ENCODE measurements around the gene IQGAP3.

The IQGAP3 gene

DNA sequence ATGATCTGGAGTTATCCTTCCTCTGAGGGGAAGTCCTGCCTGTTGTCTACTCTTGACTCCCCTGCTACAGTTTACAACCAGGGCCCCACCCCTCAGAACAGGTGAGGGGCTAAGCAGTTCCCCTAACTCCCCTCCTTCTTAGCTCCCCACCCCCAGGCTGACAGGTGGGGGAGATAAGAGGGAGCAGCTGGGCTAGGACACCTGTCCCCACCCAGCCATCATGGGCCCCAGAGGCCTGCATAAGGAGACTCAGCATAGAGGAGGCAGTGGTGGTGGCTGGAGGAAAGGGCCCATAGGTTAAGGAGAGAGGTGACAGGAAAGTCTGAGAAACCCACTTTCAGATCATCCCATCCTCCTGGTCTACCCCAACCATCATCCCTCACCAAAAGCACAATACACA, 78.6 kb downstream of the IQGAP3 start:
- no peaks in the 10 kb centered on the region for H3K9me3 Mint-ChIP-seq
- no peaks in the 10 kb centered on the region for H3K27me3 Mint-ChIP-seq
- peaks cover 55% of the 10 kb centered on the region for H3K36me3 Mint-ChIP-seq (ENCODE audit: low read depth)
- H3K27ac Mint-ChIP-seq: peak overlapping the region; percentile 73
- H3K4me1 Mint-ChIP-seq (ENCODE audit: low read depth): peaks cover 100% of the 10 kb centered on the region
- H3K4me3 Mint-ChIP-seq: peak overlapping the region; percentile 39
- intact Hi-C loops (cut with micrococcal nuclease): loop anchor here (5.0 kb wide), 1 partner anchor 36 kb away; no protein-coding TSS in a partner anchor

DNA sequence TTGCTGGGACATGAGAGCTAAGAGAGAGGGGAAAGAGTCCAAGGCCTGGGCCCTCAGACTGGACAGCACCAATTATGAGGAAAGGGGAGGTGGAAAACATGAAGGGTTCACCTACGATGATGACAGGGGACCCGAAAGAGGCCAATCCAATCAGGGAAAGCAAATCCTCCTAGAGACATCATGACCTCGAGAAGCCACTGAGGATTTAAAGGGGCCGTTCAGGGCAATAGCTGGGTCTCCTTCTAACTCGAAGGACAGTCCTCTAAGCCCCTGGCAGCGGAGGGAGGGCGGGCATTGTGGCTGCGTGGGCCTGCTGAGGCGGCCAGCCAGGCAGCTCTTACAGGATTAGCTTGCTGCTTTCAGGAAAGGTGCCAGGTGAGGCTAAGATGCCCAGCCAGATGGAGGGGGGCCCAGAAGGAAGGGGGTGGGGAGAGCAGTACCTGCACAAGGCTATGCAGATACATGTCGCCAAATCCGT, 79.2 kb downstream of the IQGAP3 start:
- H3K36me3 Mint-ChIP-seq (ENCODE audit: low read depth): peaks cover 60% of the 10 kb centered on the region
- H3K4me1 Mint-ChIP-seq (ENCODE audit: low read depth): peaks cover 100% of the 10 kb centered on the region
- H3K27ac Mint-ChIP-seq: peak overlapping the region; percentile 73
- intact Hi-C loops (cut with micrococcal nuclease): loop anchor here (5.0 kb wide), 1 partner anchor 36 kb away; no protein-coding TSS in a partner anchor
- no peaks in the 10 kb centered on the region for H3K27me3 Mint-ChIP-seq
- peak overlapping the region; percentile 73 for H3K4me3 Mint-ChIP-seq
- no peaks in the 10 kb centered on the region for H3K9me3 Mint-ChIP-seq

DNA sequence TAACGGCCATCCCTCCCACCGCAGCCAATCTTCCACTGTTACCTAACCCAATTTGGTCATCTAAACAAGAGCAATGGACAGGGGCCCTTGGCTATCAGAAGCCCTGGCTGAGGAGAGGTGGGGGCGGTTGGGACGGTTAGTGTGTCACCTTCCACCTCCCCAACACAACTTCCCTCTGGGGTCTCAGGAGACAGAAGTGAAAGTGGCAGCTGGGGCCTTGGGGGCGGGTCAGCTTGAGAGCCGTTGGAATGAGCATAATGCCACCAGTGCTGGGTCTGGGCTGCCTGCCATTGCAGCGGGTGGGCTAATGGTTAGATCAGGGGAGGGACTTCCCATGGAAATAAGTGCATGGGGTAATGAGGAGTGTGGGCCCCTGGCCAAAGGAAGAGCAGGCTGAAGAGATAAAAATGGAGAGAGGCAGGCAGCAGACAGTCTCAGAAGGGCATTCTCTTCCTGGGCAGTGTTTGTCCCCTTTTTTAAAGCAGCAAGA, 79.7 kb downstream of the IQGAP3 start:
- Mint-ChIP-seq H3K27me3 (no peaks in the 10 kb centered on the region), H3K4me3 (peak overlapping the region; percentile 73), H3K27ac (peak overlapping the region; percentile 73), H3K9me3 (no peaks in the 10 kb centered on the region), H3K36me3 (ENCODE audit: low read depth) (peaks cover 61% of the 10 kb centered on the region), H3K4me1 (ENCODE audit: low read depth) (peaks cover 100% of the 10 kb centered on the region)
- intact Hi-C loops (cut with micrococcal nuclease): loop anchor here (5.0 kb wide), 1 partner anchor 35 kb away; no protein-coding TSS in a partner anchor

DNA sequence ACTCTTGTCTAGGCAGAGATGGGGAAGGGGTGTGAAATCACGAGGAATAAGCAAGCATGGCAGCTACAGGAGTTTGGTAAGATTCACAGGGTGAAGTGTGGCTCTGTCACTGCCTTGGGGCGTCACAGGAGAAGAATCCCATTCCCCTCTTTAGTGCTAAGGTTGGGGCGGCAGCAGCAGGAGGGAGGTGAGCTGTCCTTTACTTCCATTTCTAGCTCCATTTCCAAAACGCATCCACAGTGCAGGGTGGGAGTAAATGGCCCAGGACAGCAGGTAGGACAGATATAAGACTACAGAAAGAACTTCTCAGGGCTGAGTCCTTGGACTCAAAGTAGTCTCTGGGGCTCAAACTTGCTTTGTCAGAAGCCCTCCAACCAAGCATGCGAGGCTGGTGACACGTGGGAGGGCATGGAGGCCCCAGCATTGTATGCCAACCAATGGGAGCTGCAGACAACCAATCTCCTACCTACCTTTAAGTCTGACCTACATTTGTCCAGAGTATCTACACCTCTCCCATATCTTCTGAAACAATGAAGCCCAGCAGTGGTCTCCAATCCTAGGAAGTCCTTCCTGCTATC, 80.3 kb downstream of the IQGAP3 start:
- Mint-ChIP-seq H3K9me3 (no peaks in the 10 kb centered on the region), H3K36me3 (ENCODE audit: low read depth) (peaks cover 58% of the 10 kb centered on the region), H3K4me1 (ENCODE audit: low read depth) (peaks cover 100% of the 10 kb centered on the region), H3K27ac (peak overlapping the region; percentile 73), H3K4me3 (peak overlapping the region; percentile 73), H3K27me3 (no peaks in the 10 kb centered on the region)
- intact Hi-C loops (cut with micrococcal nuclease): loop anchor here (5.0 kb wide), 1 partner anchor 35 kb away; no protein-coding TSS in a partner anchor

DNA sequence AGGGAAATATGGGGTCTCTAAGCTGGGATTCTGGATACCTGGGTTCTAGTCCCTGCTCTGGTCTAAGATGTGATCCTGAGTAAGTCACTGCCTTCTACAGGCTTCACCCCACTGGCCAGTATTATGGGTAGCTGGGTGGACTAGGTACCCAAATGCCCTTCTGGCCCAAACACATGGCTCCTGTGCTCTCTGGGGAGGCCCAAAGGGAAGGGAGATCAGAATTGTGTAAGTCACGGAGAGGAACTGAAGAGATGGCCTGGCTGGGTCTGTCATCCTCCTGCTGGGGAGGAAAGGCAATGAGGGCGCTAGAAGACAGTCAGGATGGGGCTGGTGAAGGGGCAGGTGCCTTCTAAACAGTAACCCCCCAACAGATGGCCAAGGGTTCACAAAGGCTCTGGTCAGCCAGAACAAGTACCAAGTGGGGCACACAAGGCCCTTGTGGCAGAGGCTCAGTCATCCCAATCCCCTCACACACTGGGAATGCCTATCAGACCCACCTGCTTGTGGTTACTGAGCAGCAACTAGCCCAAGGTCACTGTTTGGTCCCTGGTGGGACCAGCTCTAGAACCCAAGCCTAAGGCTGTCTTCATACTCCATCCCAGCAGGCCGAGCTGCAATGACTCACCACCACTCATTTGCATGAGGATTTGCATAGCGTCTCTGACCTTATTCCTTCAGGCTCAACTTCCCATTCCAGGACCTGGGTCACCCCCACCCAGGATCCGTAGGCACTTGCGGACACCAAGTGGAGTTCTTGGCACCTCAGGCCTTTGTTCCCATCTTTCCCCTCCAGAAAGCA, 81.0 kb downstream of the IQGAP3 start:
- Mint-ChIP-seq H3K4me1 (ENCODE audit: low read depth) (peaks cover 100% of the 10 kb centered on the region), H3K36me3 (ENCODE audit: low read depth) (peaks cover 55% of the 10 kb centered on the region), H3K27ac (peak overlapping the region; percentile 73), H3K9me3 (no peaks in the 10 kb centered on the region), H3K27me3 (no peaks in the 10 kb centered on the region), H3K4me3 (peak overlapping the region; percentile 51)
- intact Hi-C loops (cut with micrococcal nuclease): loop anchor here (5.0 kb wide), 1 partner anchor 34 kb away; no protein-coding TSS in a partner anchor

DNA sequence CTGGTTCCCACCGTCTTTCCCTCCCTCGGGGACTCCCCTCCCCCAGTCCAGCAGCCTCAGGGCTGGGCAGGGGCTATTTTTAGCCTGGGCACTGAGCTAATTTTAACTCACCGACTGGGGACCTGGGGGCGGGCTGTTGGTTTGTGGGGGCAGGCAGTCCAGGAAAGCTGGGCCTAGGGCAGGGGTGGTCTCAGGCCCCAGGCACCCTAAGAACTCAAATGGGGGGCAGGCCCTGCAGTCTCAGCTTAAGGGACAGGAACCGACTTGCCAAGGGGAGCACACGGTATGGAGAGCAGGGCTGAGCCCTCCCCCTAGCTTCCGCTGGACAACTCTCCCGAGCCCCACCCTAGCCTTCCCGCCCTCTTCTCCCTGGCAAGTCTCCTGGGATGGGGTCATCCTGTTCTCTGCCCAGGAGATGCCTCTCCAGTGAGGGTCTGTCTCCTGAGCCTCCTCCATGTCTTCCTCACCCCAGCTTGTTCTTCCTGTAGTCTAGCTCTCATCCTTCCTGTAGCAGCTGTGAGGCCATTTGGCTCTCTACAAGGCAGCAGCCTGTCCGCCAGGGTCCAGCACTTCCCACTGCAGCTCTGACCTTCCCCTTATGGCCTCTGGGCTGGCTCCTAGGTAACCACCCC, 81.8 kb downstream of the IQGAP3 start:
- peak overlapping the region; percentile 73 for H3K27ac Mint-ChIP-seq
- H3K4me3 Mint-ChIP-seq: peak overlapping the region; percentile 51
- H3K36me3 Mint-ChIP-seq (ENCODE audit: low read depth): peaks cover 55% of the 10 kb centered on the region
- peaks cover 98% of the 10 kb centered on the region for H3K4me1 Mint-ChIP-seq (ENCODE audit: low read depth)
- intact Hi-C loops (cut with micrococcal nuclease): loop anchor here (5.0 kb wide), 1 partner anchor 33 kb away; no protein-coding TSS in a partner anchor
- H3K27me3 Mint-ChIP-seq: no peaks in the 10 kb centered on the region
- H3K9me3 Mint-ChIP-seq: no peaks in the 10 kb centered on the region

DNA sequence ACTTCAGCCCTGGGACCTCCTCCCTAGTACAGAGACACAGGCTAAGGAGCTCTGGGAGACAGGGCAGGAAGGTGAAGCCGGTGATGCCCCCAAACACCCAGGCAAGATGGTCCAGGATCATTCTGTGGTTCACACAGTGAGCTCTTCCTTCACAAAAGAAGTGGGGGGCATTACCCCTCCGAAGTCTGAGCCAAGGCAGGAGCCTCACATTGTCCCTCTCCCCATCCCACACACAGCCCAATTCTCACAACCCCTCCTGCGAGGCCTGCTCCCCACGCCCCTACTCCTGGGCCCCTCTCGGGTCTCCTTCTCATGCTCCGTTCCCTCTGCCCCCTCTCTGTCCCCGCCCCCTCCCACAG, 82.5 kb downstream of the IQGAP3 start:
- H3K4me1 Mint-ChIP-seq (ENCODE audit: low read depth): peaks cover 92% of the 10 kb centered on the region
- H3K27me3 Mint-ChIP-seq: no peaks in the 10 kb centered on the region
- H3K27ac Mint-ChIP-seq: peak overlapping the region; percentile 73
- intact Hi-C loops (cut with micrococcal nuclease): loop anchor here (5.0 kb wide), 1 partner anchor 33 kb away; no protein-coding TSS in a partner anchor
- no peaks in the 10 kb centered on the region for H3K9me3 Mint-ChIP-seq
- H3K4me3 Mint-ChIP-seq: peak overlapping the region; percentile 13
- H3K36me3 Mint-ChIP-seq (ENCODE audit: low read depth): peaks cover 54% of the 10 kb centered on the region

DNA sequence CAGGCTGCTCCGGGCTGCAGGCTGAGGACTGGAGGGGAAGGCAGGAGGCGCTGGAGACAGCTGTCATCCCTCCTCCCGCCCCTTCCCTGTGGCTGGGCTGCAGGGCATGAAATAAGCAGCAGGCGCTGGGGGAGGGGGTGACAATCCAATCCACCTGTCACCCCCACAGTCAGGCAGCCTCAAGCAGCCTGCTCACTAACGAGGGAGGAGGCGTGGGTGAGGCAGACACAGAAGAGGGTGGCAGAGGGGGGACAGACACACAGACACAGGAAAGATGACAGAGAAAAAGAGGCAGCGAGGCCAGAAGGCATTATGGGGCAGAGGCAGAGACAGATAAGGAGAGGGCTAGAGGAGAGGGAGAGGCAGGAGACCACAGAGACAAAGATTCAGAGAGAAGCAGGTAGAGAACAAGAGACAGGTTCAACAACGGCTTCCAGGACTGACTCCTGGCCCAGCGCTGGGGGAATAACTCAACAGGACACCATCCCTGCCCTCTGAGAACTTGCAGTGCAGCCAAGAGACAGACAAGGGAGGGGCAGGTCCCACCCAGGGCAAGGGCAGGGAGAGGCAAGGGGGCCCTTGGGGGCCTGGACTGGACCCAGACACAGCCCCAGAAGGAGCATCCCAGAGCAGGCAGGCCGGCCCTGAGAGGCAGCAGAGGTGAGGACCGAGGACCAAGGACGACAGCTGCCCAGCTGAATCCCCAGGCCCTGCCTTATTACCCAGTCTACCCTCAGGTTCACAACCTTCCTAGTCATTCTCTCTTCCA, 83.0 kb downstream of the IQGAP3 start:
- Mint-ChIP-seq H3K4me3 (peak overlapping the region; percentile 20), H3K4me1 (ENCODE audit: low read depth) (peaks cover 90% of the 10 kb centered on the region), H3K36me3 (ENCODE audit: low read depth) (peaks cover 49% of the 10 kb centered on the region), H3K27ac (peak overlapping the region; percentile 73), H3K9me3 (no peaks in the 10 kb centered on the region), H3K27me3 (no peaks in the 10 kb centered on the region)
- intact Hi-C loops (cut with micrococcal nuclease): no loop called here

DNA sequence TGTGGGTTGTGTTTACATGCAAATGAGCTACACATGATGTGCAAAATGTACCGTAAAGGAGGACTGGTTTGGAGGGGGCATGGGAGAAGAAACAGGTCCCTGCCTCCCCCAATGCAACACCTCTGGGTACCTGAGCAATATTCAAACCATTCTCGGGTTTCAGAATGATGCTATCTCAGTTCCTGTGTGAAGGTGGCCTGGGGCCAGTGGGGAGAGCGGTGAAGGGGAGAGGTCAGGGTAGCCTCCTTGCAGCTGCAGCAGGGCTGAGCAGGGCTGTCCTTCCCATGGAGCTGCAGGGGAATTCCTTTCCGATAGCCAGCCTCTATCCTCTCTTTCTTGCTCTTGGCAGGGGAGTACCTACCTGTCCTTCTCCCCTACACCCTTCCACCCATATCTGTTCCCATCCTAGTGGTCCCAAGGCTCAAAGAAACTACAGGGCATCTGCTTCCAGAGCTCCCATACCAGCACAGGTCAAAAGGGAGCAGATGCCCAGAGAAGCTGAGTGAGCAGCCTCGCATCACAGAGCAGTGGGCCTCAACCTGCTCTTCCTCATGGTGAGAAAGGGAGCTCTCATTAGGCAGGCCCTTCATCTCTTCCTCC, 83.7 kb downstream of the IQGAP3 start:
- Mint-ChIP-seq H3K4me3 (no peak overlapping the region), H3K27me3 (no peaks in the 10 kb centered on the region), H3K4me1 (ENCODE audit: low read depth) (peaks cover 87% of the 10 kb centered on the region), H3K27ac (peak overlapping the region; percentile 73), H3K9me3 (no peaks in the 10 kb centered on the region), H3K36me3 (ENCODE audit: low read depth) (peaks cover 42% of the 10 kb centered on the region)
- intact Hi-C loops (cut with micrococcal nuclease): no loop called here

DNA sequence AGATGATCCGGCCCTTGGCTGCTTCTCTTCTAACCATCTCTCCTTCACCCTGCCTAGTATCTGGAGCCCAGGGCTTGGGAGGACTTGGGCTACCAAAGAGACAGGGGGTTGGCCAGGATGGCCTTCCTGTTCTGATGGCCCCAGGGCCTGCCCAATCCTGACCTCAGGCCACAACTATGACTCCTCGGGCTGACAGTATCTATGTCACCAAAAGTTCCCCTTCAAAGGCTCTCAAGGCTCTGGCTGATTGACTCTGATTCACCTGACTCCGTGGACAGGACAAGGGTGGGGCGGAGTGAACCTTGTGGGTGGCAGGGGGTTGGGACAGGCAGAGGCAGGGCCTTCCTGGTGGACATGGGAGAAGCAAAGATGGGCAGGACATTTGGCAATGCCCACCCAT, 84.5 kb downstream of the IQGAP3 start:
- intact Hi-C loops (cut with micrococcal nuclease): no loop called here
- H3K4me3 Mint-ChIP-seq: no peak overlapping the region
- H3K27ac Mint-ChIP-seq: peak overlapping the region; percentile 74
- H3K27me3 Mint-ChIP-seq: no peaks in the 10 kb centered on the region
- H3K4me1 Mint-ChIP-seq (ENCODE audit: low read depth): peaks cover 87% of the 10 kb centered on the region
- H3K36me3 Mint-ChIP-seq (ENCODE audit: low read depth): peaks cover 47% of the 10 kb centered on the region
- no peaks in the 10 kb centered on the region for H3K9me3 Mint-ChIP-seq

DNA sequence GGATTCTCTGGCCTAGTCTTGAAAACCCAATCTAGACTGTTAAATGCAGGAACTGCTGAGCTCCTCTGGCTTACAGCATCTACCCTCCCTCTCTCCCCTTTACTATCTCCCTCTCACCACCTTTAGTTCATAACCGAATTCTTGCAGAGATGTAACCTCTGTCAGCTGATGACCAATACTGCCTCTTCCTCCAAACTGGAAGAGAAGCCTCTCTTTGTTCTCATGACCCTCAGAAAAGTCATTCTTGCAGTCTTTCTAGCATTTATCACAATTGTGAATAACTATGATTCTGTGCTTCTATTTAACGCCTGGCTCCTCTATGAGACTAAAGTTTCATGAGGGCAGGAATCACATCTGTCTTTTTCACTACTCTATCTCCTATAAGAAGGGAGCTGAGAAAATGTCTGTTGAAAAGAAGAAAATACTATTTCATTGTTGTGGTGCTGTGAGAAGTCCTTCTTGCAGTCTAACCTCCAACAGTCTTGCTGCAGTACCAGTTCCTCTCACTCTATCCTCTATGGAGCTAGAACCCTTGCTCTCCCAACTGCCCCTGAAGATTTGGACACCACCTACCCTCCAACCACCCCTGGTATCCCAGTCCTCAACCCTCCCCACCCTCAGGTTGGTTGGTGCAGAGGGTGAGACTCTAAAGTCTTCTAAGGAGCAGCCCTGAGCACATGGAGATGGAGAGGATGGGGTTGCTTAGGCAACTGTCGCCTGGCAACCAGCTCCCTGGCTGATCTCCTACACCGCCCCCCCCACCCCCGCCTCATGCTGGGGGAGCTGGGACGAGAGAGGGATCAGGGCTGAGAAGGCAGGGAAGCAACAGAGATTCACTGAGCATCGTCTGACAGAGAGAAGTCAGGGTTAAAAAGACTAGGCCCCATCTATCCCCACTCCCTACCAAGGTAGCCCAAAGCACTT, 85.7 kb downstream of the IQGAP3 start:
- H3K4me3 Mint-ChIP-seq: no peak overlapping the region
- H3K4me1 Mint-ChIP-seq (ENCODE audit: low read depth): peaks cover 87% of the 10 kb centered on the region
- intact Hi-C loops (cut with micrococcal nuclease): no loop called here
- peaks cover 53% of the 10 kb centered on the region for H3K36me3 Mint-ChIP-seq (ENCODE audit: low read depth)
- peak overlapping the region; percentile 10 for H3K27ac Mint-ChIP-seq
- no peaks in the 10 kb centered on the region for H3K27me3 Mint-ChIP-seq
- no peaks in the 10 kb centered on the region for H3K9me3 Mint-ChIP-seq

DNA sequence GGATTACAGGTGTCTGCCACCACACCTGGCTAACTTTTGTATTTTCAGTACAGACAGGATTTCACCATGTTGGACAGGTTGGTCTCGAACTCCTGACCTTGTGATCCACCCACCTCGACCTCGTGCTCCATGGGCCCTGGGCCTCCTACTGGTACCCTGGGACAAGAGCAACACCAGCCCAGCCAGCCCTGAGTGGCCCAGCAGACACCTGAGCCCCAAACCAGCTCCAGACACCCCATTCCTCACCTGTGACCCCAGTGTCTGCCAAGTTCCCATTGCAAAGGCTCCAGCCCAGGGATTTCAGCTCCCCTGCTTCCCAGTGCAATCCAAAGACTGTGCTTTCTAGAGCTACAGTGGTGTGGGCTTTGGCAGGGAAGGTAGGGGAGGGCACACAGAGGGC, 86.4 kb downstream of the IQGAP3 start:
- intact Hi-C loops (cut with micrococcal nuclease): no loop called here
- Mint-ChIP-seq H3K27ac (no peak overlapping the region), H3K36me3 (ENCODE audit: low read depth) (peaks cover 60% of the 10 kb centered on the region), H3K4me1 (ENCODE audit: low read depth) (peaks cover 87% of the 10 kb centered on the region), H3K9me3 (no peaks in the 10 kb centered on the region), H3K4me3 (no peak overlapping the region), H3K27me3 (no peaks in the 10 kb centered on the region)

All from dendritic cell treated with granulocyte-macrophage colony-stimulating factor and Interleukin-4, amounts not matched to agents 40 ng/mL and 50 ng/mL, for 4 days (primary cell).